HFF-Myc (cell line): ENCODE measurements around the gene SDF2L1.
"Not testable (repeated sequence)": the region's sequence is repeated elsewhere in the genome, so short reads cannot be mapped to it uniquely, and the experiment has no call there.

Experiments
- DNase-seq: peaks from one replicate; pipeline ENCODE4 v3.0.0-alpha.2; 2011; ENCODE audit warnings: low read depth; ENCODE audit errors: extremely low read depth
- H3K4me3 ChIP-seq: replicated peaks from 2 replicates; pipeline ENCODE4 v1.5.1; 2011; ENCODE audit warnings: low read depth, mild to moderate bottlenecking, control low read depth, low read length
- CTCF ChIP-seq: IDR thresholded peaks from 2 replicates; pipeline ENCODE4 v1.5.1; 2012; ENCODE audit warnings: mild to moderate bottlenecking, low read depth, low read length, control low read depth; ENCODE audit errors: missing control alignments

Gene SDF2L1

DNA sequence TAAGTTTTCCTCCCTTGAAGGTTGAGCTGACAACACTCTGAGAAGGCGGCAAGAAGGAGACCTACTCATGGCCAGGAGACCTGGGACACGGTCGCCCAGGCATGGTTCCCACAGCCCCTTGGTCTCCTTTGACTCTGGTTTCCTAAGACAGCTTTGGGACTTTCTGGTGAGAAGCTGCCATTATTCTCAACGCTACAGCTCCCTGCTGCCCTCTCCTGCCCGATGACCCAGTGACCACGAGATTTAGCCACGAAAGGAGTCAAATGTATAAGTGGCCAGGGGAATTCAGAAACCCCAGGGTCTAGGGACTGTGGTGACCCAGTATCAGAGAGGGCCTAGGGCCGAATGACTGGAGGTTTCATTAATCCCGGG is 699 bp upstream of the SDF2L1 start:
- peak overlapping the region; percentile 79 for H3K4me3 ChIP-seq
- no peak for DNase-seq
- TF ChIP-seq CTCF = peak; percentile 40

- peak; percentile 62 for TF ChIP-seq CTCF
- H3K4me3 ChIP-seq = peak overlapping the region; percentile 79
- DNase-seq = no peak
These were observed 714 bp downstream of the SDF2L1 start for GRCh38 chr22:21642584-21643448.

DNA sequence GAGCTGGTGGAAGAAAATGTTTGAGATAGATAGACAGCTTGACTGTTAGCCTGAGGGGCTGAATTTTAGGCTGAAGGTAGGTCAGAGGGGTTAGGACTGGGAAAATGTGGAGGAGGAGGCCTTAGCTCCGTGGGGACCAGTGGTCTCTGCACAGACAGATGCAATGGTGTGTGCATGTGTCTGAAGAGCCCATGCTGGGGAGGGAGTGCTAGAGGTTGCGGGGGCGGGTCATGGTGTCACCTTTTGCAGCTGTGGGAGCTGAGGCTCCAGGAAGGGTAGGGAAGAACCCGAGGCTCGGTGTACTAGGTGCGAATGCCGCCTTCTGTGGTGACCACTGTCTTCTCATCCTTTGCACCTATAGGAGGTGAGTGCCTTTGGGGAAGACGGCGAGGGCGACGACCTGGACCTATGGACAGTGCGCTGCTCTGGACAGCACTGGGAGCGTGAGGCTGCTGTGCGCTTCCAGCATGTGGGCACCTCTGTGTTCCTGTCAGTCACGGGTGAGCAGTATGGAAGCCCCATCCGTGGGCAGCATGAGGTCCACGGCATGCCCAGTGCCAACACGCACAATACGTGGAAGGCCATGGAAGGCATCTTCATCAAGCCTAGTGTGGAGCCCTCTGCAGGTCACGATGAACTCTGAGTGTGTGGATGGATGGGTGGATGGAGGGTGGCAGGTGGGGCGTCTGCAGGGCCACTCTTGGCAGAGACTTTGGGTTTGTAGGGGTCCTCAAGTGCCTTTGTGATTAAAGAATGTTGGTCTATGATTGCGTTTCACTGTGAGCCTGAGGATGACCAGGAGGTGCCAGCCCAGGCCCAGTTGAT is 1.6 kb downstream of the SDF2L1 start:
- peak overlapping the region; percentile 79 for H3K4me3 ChIP-seq
- TF ChIP-seq CTCF = peak; percentile 6

GRCh38 chr22:21645513-21645912 is 3.4 kb downstream of the SDF2L1 start:
- H3K4me3 ChIP-seq, DNase-seq: not testable (repeated sequence)

More for the DNA sequence above, 1.6 kb downstream of the SDF2L1 start:
- no peak for DNase-seq

- H3K4me3 ChIP-seq = no peak overlapping the region
- TF ChIP-seq CTCF = peak; percentile 88
- DNase-seq = peak; percentile 71
These were observed 4.8 kb downstream of the SDF2L1 start for GRCh38 chr22:21646608-21647590.

- no peak for TF ChIP-seq CTCF
- no peak overlapping the region for H3K4me3 ChIP-seq
- DNase-seq = no peak
These were observed 8.2 kb downstream of the SDF2L1 start for GRCh38 chr22:21650280-21650679.
